Loucy (cell line): ENCODE results near the gene MYH14.

ENCODE experiments used
- H2AFZ ChIP-seq: fragments of 200-600 bp; sonication (generic); 2 replicates; pipeline ENCODE4 v1.6.0; 2016; ENCODE audit warnings: antibody characterized with exemption, mild to moderate bottlenecking, low read length, moderate library complexity
- H3F3A ChIP-seq: fragments of 200-600 bp; 2 replicates; pipeline ENCODE4 v1.6.0; 2016; ENCODE audit warnings: antibody characterized with exemption, low read depth, mild to moderate bottlenecking
- H3K27me3 ChIP-seq: fragments of 200-600 bp; sonication (generic); 2 replicates; pipeline ENCODE4 v1.6.1; 2014; ENCODE audit warnings: low read length, mild to moderate bottlenecking; ENCODE audit not compliant: insufficient read depth, poor library complexity, severe bottlenecking
- H3K36me3 ChIP-seq: fragments of 200-600 bp; sonication (generic); 2 replicates; pipeline ENCODE4 v1.6.1; 2016; ENCODE audit warnings: low read length; ENCODE audit not compliant: insufficient read depth
- H3K4me1 ChIP-seq: fragments of 200-600 bp; sonication (generic); 2 replicates; pipeline ENCODE4 v1.5.1; 2014; ENCODE audit warnings: low read length, mild to moderate bottlenecking; ENCODE audit not compliant: insufficient read depth, poor library complexity, severe bottlenecking
- H3K4me2 ChIP-seq: fragments of 200-600 bp; sonication (generic); 2 replicates; pipeline ENCODE4 v1.6.0; 2014; ENCODE audit warnings: antibody characterized with exemption, low read length, low read depth, mild to moderate bottlenecking; ENCODE audit not compliant: poor library complexity, severe bottlenecking
- H3K4me3 ChIP-seq: fragments of 200-600 bp; sonication (generic); 2 replicates; pipeline ENCODE4 v1.5.1; 2014; ENCODE audit warnings: low read length, mild to moderate bottlenecking, mixed read lengths; ENCODE audit not compliant: poor library complexity, severe bottlenecking
- H3K79me2 ChIP-seq: fragments of 200-600 bp; sonication (generic); 2 replicates; pipeline ENCODE4 v1.6.1; 2014; ENCODE audit warnings: low read length; ENCODE audit not compliant: insufficient read depth
- H3K9ac ChIP-seq: fragments of 200-600 bp; sonication (generic); 2 replicates; pipeline ENCODE4 v1.6.0; 2014; ENCODE audit warnings: mild to moderate bottlenecking, low read depth, low read length, moderate library complexity; ENCODE audit not compliant: poor library complexity, severe bottlenecking
- H3K9me2 ChIP-seq: fragments of 200-600 bp; sonication (generic); replicated peaks from 2 replicates; pipeline ENCODE4 v1.6.1; 2016; ENCODE audit warnings: low read depth, low read length, mixed read lengths
- H3K9me3 ChIP-seq: fragments of 200-600 bp; sonication (generic); 2 replicates; pipeline ENCODE4 v1.6.1; 2014; ENCODE audit warnings: mild to moderate bottlenecking, antibody characterized with exemption, low read length, low read depth; ENCODE audit not compliant: insufficient read depth
- H4K20me1 ChIP-seq: fragments of 200-600 bp; sonication (generic); 2 replicates; pipeline ENCODE4 v1.6.0; 2014; ENCODE audit warnings: antibody characterized with exemption, low read length, mild to moderate bottlenecking; ENCODE audit not compliant: insufficient read depth, poor library complexity, severe bottlenecking
- CTCF ChIP-seq: fragments of 200-600 bp; sonication (generic); conservative IDR thresholded peaks from 2 replicates; pipeline ENCODE4 v1.5.1; 2014; ENCODE audit warnings: mild to moderate bottlenecking, antibody characterized with exemption, low read length
- EZH2phosphoT487 ChIP-seq: fragments of 200-600 bp; IDR thresholded peaks from 2 replicates; pipeline ENCODE4 v1.6.1; 2018; ENCODE audit warnings: antibody characterized with exemption, mild to moderate bottlenecking, moderate library complexity, borderline replicate concordance

MYH14 gene

DNA sequence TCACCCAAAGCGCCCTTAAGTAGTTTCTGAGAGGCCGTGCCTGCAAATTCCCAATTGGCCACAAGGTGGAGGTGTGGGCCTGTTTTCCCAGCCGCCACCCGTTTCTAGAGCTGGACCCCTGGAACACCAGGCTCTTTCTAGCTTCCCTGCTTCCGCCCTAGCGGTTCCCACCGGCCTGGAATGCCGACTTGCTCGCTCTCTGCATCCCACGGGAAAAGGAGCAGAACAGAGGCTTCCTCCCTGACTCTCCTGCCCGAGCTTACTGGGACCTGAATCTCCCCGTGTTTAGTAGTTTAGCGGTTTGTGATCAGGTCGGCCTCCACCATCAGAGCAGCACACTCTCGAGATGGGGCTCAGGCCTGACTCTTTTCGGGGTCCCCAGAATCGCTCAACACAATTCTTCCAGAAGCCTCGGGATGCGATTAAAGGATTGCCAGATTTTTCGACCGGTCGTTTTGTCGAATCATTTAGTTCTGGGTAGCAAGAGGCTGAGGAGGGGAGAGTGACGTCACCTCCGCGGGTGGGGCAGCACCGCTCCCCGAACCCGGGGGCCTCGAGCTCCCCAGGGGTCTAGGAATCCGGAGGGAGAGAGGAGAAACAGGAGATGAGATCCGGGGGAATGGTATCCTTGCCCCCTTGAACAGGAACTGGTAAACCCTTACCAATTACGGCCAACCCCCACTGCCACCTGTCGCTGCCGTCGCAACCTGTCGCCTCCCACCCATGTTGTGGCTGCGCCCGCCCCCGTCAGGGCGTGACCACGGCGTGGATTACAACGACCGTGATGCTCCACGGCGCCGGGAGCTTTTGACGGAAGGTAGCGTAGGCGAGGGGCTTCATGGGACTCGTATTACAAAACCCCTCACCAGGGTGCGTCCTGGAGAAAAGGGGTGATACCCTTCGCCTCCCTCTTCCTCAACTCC, 154.0 kb downstream of the MYH14 start:
- Histone ChIP-seq H2AFZ (peak overlapping the region; percentile 65), H3K9me2 (no peaks in the 10 kb centered on the region), H3K9me3 (no peaks in the 10 kb centered on the region), H3K4me3 (no peak overlapping the region), H3K9ac (no peak overlapping the region), H4K20me1 (no peaks in the 10 kb centered on the region), H3K36me3 (no peaks in the 10 kb centered on the region), H3K79me2 (no peaks in the 10 kb centered on the region), H3F3A (no peaks in the 10 kb centered on the region), H3K27me3 (no peaks in the 10 kb centered on the region), H3K4me2 (peak overlapping the region; percentile 16), H3K4me1 (no peaks in the 10 kb centered on the region)
- TF ChIP-seq EZH2phosphoT487 (no peak), CTCF (peak; percentile 84)

DNA sequence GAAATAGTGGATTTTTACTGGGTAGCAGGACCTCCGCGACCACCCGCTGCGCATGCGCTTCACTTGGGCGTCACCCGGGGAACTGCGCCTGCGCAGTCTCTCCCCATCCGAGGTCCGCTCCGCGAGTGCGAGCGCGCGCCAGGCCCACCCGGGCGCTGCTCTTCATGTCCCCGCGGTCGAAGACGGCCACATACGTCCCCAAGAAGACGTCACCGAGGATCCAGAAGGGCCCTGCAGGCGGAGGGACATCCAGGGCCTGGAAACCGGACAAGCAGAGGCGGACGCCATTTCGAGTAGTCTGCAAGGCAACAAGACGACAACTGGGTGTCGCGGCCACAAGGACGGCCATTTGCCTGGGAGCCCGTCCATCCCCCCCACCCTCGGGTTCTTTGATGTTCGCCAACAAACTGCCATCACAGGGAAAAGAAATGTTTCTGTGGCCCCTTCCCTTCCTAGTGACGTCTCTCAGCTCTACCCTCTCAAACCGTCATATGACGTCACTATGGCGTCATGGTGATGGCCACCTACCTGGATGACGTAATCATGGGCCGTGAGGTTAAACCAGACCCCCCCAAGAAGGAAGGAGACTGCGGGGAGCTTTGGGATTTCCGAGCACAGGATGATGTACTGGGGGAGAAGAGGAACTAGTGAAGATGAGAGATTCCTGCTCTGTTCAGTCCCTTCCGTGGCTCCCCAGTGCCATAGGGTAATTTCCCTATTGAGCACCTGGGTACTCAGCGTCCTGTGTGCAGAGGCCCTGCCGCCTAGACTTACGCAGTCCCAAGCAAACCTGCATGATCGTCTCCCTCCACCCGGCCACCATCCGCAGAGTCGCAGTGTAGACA, 155.3 kb downstream of the MYH14 start:
- Histone ChIP-seq H3K27me3 (no peaks in the 10 kb centered on the region), H3K9me3 (no peaks in the 10 kb centered on the region), H3K9ac (no peak overlapping the region), H3K79me2 (no peaks in the 10 kb centered on the region), H3K4me2 (no peak overlapping the region), H4K20me1 (no peaks in the 10 kb centered on the region), H3K4me3 (no peak overlapping the region), H3K4me1 (peaks cover 2% of the 10 kb centered on the region), H3F3A (no peaks in the 10 kb centered on the region), H3K9me2 (no peaks in the 10 kb centered on the region), H3K36me3 (no peaks in the 10 kb centered on the region), H2AFZ (no peak overlapping the region)
- no peak for TF ChIP-seq CTCF
- TF ChIP-seq EZH2phosphoT487, result no peak

GRCh38 chr19:50359328-50359818, 156.0 kb downstream of the MYH14 start:
- Histone ChIP-seq H3K9me3 (no peaks in the 10 kb centered on the region), H3K9me2 (no peaks in the 10 kb centered on the region), H3K4me3 (no peak overlapping the region), H3K79me2 (no peaks in the 10 kb centered on the region), H4K20me1 (no peaks in the 10 kb centered on the region), H2AFZ (no peak overlapping the region), H3K27me3 (no peaks in the 10 kb centered on the region), H3K9ac (no peak overlapping the region), H3K36me3 (no peaks in the 10 kb centered on the region), H3K4me1 (peaks cover 4% of the 10 kb centered on the region), H3K4me2 (no peak overlapping the region), H3F3A (no peaks in the 10 kb centered on the region)
- TF ChIP-seq EZH2phosphoT487 (no peak), CTCF (no peak)
